ENCODE measurements around the gene PHACTR2.

Gene PHACTR2

GRCh38 chr6:143755301-143755744, 77.6 kb downstream of the PHACTR2 start:
- DNase-seq: no peak
- H3K36me3 Mint-ChIP-seq (ENCODE audit: low read depth): peaks cover 23% of the 10 kb centered on the region
- TF ChIP-seq CTCF (IDR thresholded peaks at IDR 0.05): no peak
- H3K27me3 Mint-ChIP-seq (ENCODE audit: low read depth, poor library complexity): peaks cover 3% of the 10 kb centered on the region
- H3K27ac Mint-ChIP-seq: no peak overlapping the region
- no peaks in the 10 kb centered on the region for H3K9me3 Mint-ChIP-seq
- no peak overlapping the region for H3K4me3 Mint-ChIP-seq
- peaks cover 17% of the 10 kb centered on the region for H3K4me1 Mint-ChIP-seq

- Mint-ChIP-seq H3K4me1 (no peaks in the 10 kb centered on the region), H3K36me3 (ENCODE audit: low read depth) (peaks cover 35% of the 10 kb centered on the region), H3K9me3 (no peaks in the 10 kb centered on the region), H3K27ac (peak overlapping the region; percentile 62), H3K4me3 (no peak overlapping the region), H3K27me3 (ENCODE audit: low read depth, poor library complexity) (peaks cover 3% of the 10 kb centered on the region)
- no peak for TF ChIP-seq CTCF (IDR thresholded peaks at IDR 0.05)
- no peak for DNase-seq
Measured at GRCh38 chr6:143757346-143757832, 79.6 kb downstream of the PHACTR2 start.

- DNase-seq: no peak
- H3K4me3 Mint-ChIP-seq: no peak overlapping the region
- TF ChIP-seq CTCF (IDR thresholded peaks at IDR 0.05): no peak
- H3K27ac Mint-ChIP-seq: no peak overlapping the region
- no peaks in the 10 kb centered on the region for H3K9me3 Mint-ChIP-seq
- peaks cover 38% of the 10 kb centered on the region for H3K36me3 Mint-ChIP-seq (ENCODE audit: low read depth)
- H3K27me3 Mint-ChIP-seq (ENCODE audit: low read depth, poor library complexity): peaks cover 3% of the 10 kb centered on the region
- no peaks in the 10 kb centered on the region for H3K4me1 Mint-ChIP-seq
Measured at GRCh38 chr6:143758551-143758950, 80.8 kb downstream of the PHACTR2 start.

- H3K4me1 Mint-ChIP-seq: no peaks in the 10 kb centered on the region
- H3K36me3 Mint-ChIP-seq (ENCODE audit: low read depth): peaks cover 45% of the 10 kb centered on the region
- no peak for DNase-seq
- peaks cover 3% of the 10 kb centered on the region for H3K27me3 Mint-ChIP-seq (ENCODE audit: low read depth, poor library complexity)
- peak overlapping the region; percentile 63 for H3K27ac Mint-ChIP-seq
- no peaks in the 10 kb centered on the region for H3K9me3 Mint-ChIP-seq
- no peak for TF ChIP-seq CTCF (IDR thresholded peaks at IDR 0.05)
- no peak overlapping the region for H3K4me3 Mint-ChIP-seq
Measured at GRCh38 chr6:143759666-143760065, 81.9 kb downstream of the PHACTR2 start.

GRCh38 chr6:143761074-143761473, 83.3 kb downstream of the PHACTR2 start:
- Mint-ChIP-seq H3K4me3 (no peak overlapping the region), H3K4me1 (no peaks in the 10 kb centered on the region), H3K9me3 (no peaks in the 10 kb centered on the region), H3K36me3 (ENCODE audit: low read depth) (peaks cover 49% of the 10 kb centered on the region), H3K27me3 (ENCODE audit: low read depth, poor library complexity) (peaks cover 3% of the 10 kb centered on the region), H3K27ac (no peak overlapping the region)
- no peak for TF ChIP-seq CTCF (IDR thresholded peaks at IDR 0.05)
- no peak for DNase-seq

GRCh38 chr6:143762126-143762525, 84.4 kb downstream of the PHACTR2 start:
- H3K27ac Mint-ChIP-seq: no peak overlapping the region

More at GRCh38 chr6:143762126-143762525, 84.4 kb downstream of the PHACTR2 start:
- peaks cover 53% of the 10 kb centered on the region for H3K36me3 Mint-ChIP-seq (ENCODE audit: low read depth)
- peaks cover under 1% of the 10 kb centered on the region for H3K27me3 Mint-ChIP-seq (ENCODE audit: low read depth, poor library complexity)
- no peaks in the 10 kb centered on the region for H3K4me1 Mint-ChIP-seq
- no peak overlapping the region for H3K4me3 Mint-ChIP-seq
- H3K9me3 Mint-ChIP-seq: no peaks in the 10 kb centered on the region
- no peak for TF ChIP-seq CTCF (IDR thresholded peaks at IDR 0.05)
- DNase-seq: no peak

Data from nephron progenitor cell (in vitro differentiated cells).